GM19468 (cell line): ENCODE results near the gene RPS23.
"Not testable (repeated sequence)": the region's sequence is repeated elsewhere in the genome, so short reads cannot be mapped to it uniquely, and the experiment has no call there.

Source experiments
- ATAC-seq: cut with Tn5 transposase; IDR thresholded peaks from one replicate; pipeline ENCODE4 v1.9.1; 2021; ENCODE audit warnings: mild to moderate bottlenecking, moderate library complexity, moderate number of reproducible peaks; ENCODE audit not compliant: unreplicated experiment; ENCODE audit errors: extremely low read depth

RPS23 gene

DNA sequence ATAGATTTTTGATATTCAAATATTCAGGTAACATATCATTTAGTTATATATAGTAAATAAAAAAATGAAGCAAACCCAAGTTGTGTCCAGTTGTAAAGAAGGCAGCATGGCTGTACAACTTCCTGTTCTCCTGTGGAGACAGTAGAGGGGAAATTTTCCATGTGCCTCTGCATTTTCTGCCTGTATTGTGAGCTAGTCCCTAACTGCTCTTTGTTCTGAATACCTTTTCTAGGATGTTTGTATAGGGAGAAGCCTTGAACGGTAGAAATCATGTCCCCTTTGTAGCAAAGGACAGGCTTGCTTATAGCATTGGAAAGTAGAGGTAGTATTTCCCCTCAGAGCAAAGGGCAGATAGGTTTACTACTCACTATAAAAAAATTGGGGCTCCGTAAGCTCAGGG is 13.3 kb upstream of the RPS23 start:
- no peak for ATAC-seq

DNA sequence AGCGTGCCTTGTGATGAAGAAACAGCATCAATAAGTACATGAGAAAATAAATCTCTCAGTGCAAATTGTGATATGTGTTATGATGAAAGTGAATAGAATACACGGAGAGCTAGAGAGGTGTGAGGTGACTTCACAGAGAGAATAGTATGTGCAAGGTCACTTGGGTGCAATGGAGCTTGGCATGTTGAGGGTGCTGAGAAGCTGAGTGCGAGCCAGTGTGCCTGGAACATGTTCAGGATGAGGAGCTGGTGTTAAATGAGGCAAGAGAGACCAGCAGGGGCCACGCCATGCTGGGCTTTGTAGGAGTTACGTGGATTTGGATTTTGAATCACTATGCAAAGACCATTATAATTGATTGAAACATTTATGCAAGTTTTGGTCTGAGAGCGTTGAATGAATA is 12.8 kb upstream of the RPS23 start:
- ATAC-seq = no peak

- no peak for ATAC-seq
Observed at GRCh38 chr5:82290005-82290404, 11.9 kb upstream of the RPS23 start.

- ATAC-seq = no peak
Observed at GRCh38 chr5:82287625-82288024, 9.5 kb upstream of the RPS23 start.

DNA sequence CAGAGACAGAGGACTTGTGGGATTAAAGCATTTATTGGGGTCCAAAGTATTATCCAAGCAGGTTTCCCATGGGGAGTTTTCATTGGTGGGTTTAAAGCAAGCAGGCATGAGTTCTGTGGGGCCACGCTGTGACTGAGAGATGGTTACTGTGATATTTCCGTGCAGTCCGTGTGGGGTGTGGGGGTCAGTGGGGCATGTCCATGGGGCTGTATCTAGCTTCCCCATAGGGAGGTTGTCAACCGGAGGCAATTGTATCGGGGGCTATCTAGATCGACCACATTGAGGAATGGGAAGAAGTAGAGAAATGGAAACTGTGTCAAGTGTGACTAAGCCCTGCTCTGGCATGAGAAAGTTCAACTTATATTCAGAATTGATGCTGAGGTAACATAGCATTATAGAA is 7.1 kb upstream of the RPS23 start:
- no peak for ATAC-seq

DNA sequence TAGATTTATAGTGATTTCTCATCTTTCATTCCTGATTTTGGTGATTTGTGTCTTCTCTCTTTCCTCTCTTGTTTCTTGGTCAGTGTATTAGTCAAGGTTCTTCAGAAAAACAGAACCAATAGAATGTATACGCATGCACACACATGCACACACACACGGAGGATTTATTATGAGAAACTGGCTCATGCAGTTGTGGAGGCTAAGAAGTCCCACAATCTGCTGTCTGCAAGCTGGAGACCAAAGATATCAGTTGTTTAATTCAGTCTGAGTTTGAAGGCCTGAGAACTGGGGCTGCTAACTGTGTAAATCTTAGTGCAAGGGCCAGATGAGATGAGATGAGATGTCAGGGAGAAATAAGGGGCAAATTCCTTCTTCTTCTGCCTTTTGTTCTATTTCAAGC is 5.7 kb upstream of the RPS23 start:
- no peak for ATAC-seq

- ATAC-seq = no peak
Observed at GRCh38 chr5:82278711-82279370, 687 bp upstream of the RPS23 start.

- ATAC-seq = no peak
Observed at GRCh38 chr5:82277613-82277986, 554 bp downstream of the RPS23 start.

DNA sequence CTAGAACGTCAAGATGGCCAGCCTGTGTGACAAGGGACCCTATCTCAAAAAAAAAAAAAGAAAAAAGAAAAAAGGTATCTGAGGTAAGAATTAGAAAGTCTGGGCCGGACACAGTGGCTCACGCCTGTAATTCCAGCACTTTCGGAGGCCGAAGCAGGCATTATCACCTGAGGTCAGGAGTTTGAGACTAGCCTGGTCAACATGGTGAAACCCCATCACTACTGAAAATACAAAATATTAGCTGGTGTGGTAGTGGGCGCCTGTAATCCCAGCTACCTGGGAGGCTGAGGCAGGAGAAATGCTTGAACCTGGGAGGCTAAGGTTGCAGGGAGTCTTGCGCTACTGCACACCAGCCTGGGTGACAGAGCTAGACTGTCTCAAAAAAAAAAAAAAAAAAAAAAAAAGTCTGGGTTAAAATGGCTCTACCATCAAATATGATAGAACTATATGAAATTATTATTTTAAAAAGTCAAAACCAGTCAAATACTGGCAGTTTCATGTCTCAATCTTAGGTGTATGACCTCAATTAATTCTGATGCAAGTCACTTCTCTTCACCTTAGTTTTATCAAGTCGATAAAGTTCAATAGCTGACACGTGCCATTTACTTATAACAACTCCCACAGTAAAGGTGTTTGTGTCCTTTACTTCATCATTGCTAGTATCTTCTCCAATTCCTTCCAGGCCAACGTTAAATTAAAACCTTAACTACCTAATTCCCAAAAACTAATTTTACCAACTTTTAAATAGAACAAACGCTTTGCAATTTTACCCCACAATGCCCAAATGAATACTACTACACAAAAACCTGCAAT is 1.1 kb downstream of the RPS23 start:
- ATAC-seq = no peak

- ATAC-seq = no peak
Observed at GRCh38 chr5:82275216-82275664, 2.9 kb downstream of the RPS23 start.

DNA sequence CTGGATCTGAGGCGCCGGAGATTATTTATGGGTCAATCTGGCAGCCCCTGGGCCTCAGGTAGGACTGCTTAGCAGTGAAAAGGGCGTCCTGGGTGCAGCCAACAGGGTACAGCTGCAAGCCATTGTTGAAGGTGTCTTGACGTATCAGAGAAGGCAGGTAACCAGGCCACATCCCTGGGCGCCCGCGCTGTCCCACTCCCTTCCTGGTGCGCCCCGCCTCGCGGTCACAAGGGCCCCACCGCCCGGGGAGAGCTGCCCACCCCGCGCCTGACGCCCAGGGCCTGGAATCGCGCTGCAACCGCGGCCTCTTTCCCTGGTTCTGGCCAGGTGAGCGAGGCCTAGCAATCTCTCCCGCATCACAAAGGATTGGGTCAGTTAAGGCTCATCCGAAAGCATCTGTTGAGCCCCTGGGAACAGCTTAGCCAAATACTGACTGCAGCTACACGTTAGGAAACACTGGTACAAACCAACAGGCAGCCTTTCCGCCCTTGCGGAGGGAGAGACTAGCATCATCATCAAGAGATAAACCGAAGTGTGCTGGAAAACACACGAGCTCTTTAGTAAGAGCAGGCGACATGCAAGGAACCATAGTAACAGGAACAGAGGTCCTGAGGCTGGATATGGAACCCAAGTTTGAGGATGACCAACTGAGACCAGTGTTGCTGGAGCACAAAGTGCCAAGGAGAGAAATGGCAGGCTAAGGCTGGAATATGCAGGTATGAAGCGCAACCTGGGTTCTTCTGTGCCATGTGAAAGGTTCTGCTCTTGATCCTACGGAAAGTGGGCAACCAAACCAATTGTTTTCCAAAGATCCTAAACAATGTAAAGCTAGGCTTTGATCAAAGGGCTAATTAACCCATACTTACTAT is 3.6 kb downstream of the RPS23 start:
- no peak for ATAC-seq

DNA sequence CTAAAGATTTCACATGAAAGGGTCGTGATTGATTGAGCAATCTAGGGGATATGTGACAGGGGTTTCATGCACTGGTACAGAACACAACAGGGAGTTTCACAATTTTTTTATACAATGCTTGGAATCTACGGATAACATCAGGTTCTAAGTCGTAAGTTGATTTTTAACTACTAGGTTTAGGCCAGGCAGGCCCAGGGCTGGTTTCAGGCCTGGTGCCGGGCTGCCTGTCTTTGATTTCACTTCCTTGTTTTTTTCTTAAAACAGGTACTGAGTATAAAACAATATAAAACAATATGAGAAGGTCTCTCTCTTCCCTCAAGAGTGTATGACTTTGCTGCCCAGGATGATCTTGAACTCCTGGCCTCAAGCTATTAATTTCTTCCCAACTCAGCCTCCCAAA is 4.7 kb downstream of the RPS23 start:
- not testable (repeated sequence) for ATAC-seq

DNA sequence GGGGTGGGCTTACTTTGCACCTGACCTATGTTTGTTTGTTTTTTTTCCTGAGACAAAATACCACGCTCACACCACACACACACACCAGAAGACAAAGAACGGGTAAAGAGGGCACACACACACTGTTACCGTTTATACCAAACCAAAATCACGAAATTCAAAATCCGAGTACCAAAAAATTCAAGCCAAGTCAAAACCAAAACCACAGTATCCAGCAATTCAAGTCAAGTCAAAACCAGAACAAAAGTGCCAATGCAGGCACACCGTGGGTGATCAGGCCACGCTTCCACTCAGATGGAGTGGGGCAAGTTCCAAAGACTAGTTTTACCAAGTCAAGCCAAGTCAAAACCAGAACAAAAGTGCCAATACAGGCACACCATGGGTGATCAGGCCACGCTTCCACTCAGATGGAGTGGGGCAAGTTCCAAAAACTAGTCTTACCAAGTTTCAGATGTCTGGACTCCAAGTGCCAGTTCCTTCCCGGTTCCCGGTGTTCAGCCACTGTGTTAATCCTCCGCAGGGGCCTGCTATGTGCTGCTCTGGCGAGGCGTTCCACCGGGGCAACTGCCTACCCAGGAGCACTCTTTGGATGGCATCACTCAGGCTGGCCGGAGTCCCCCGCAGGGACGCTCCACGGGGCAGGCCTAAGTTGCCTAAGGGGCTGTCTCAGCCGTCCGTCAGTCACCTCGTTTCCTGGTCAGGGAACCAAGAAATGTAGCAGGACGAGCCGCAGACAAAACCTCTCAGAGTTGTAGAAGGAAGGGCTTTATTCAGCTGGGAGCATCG is 5.4 kb downstream of the RPS23 start:
- not testable (repeated sequence) for ATAC-seq

- not testable (repeated sequence) for ATAC-seq
Observed at GRCh38 chr5:82269363-82269762, 8.8 kb downstream of the RPS23 start.

GRCh38 chr5:82267297-82267933 is 10.7 kb downstream of the RPS23 start:
- not testable (repeated sequence) for ATAC-seq

- ATAC-seq = no peak
Observed at GRCh38 chr5:82265047-82265446, 13.1 kb downstream of the RPS23 start.

DNA sequence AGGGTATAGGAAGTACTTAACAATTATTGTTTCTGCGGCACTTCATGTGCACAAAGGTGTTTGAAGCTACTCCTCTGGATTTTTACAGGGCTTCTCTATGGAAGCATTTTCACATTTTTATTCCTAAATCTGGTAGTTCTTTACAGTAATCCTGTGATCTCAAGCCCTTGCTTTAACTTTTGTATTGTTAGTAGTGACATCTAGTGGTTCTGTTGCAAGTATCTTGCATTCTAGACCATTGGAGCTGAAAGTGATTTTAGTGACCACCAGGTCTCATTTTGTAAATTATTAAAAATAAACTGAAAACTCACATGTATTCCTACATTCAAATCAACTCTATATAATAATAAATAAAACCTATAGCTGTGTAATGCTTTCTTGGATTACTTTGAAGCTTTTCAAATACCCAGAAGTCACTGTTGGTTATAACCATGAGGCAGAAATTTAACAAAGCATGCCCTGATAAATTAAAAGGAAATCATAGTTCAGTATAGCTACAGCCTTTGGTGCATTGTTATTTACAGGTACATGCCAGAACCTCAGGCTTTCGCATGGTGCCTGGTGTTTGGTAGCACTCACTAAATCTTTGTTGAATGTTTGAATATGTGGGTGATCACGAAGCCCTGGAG is 18.9 kb downstream of the RPS23 start:
- no peak for ATAC-seq

GRCh38 chr5:82257729-82258128 is 20.4 kb downstream of the RPS23 start:
- no peak for ATAC-seq

- no peak for ATAC-seq
Observed at GRCh38 chr5:82257247-82257646, 20.9 kb downstream of the RPS23 start.
